SK-N-SH (cell line): ENCODE measurements around the gene COL4A3. TPM values are rescaled to one million over a fixed set of nuclear protein-coding genes. Genes with fewer than 3 reads are reported as not detected.

ENCODE experiments used
- CTCF ChIA-PET: fragments of 300-600, 350-600 bp; formaldehyde crosslinking; extraction: SDS; loops from one replicate; lab custom pipeline; 2021; lab: Yijun Ruan, JAX
- POLR2A ChIA-PET: fragments of 350-600 bp; sonication (Branson Sonifier 250); formaldehyde crosslinking; extraction: SDS; loops from one replicate; lab custom pipeline; 2020; ENCODE audit warnings: antibody characterized with exemption, inconsistent platforms; lab: Yijun Ruan, JAX
- DNase-seq: peaks from one replicate; pipeline ENCODE4 v3.0.0; 2012
- H2AFZ ChIP-seq: fragments of 200-600 bp; sonication (generic); 2 replicates; pipeline ENCODE4 v1.8.1; 2016; ENCODE audit warnings: antibody characterized with exemption, mild to moderate bottlenecking, low read depth
- H3F3A ChIP-seq: fragments of 200-600 bp; sonication (generic); replicated peaks from 2 replicates; pipeline ENCODE3; 2016; ENCODE audit warnings: antibody characterized with exemption, mild to moderate bottlenecking; ENCODE audit not compliant: insufficient read depth
- H3K27ac ChIP-seq, 2 experiments: fragments of 200-500 bp in 1 of 2; fragments of 200-600 bp in 1 of 2; sonication (Bioruptor generic) in 1 of 2; sonication (generic), shearing (Covaris generic) in 1 of 2; 2 replicates each; pipeline versions ENCODE4 v1.5.1 to v1.6.1; 2014 to 2016; ENCODE audit warnings: low read depth in 2 of 2, inconsistent platforms in 1 of 2, low read length in 1 of 2, mild to moderate bottlenecking in 1 of 2, mixed read lengths in 1 of 2
- H3K27me3 ChIP-seq: fragments of 200-600 bp; sonication (generic), shearing (Covaris generic); 2 replicates; pipeline ENCODE4 v1.6.1; 2016; ENCODE audit warnings: mixed run types; ENCODE audit not compliant: insufficient read depth
- H3K36me3 ChIP-seq, 2 experiments: fragments of 200-500 bp in 1 of 2; fragments of 200-600 bp in 1 of 2; sonication (Bioruptor generic) in 1 of 2; sonication (generic) in 1 of 2; replicated peaks in 1 of 2; 2 replicates each; pipeline versions ENCODE3 to v1.5.1; 2014 to 2016; ENCODE audit warnings: low read length in 1 of 2, mild to moderate bottlenecking in 1 of 2; ENCODE audit not compliant: insufficient read depth in 2 of 2, control insufficient read depth in 1 of 2
- H3K4me1 ChIP-seq, 2 experiments: fragments of 200-500 bp in 1 of 2; fragments of 200-600 bp in 1 of 2; sonication (Bioruptor generic) in 1 of 2; sonication (generic), shearing (Covaris generic) in 1 of 2; 2 replicates each; pipeline versions ENCODE4 v1.5.1 to v1.6.1; 2014 to 2016; ENCODE audit warnings: low read depth in 1 of 2, low read length in 1 of 2, mixed run types in 1 of 2; ENCODE audit not compliant: insufficient read depth in 2 of 2, control insufficient read depth in 1 of 2
- H3K4me2 ChIP-seq: fragments of 200-600 bp; sonication (generic), shearing (Covaris generic); 2 replicates; pipeline ENCODE4 v1.6.1; 2017; ENCODE audit warnings: mixed run types
- H3K4me3 ChIP-seq, 2 experiments: fragments of 200-500 bp in 1 of 2; fragments of 200-600 bp in 1 of 2; sonication (Bioruptor generic) in 1 of 2; sonication (generic), shearing (Covaris generic) in 1 of 2; 2 replicates each; pipeline versions ENCODE4 v1.5.1 to v1.8.1; 2014 to 2016; ENCODE audit warnings: low read depth in 2 of 2, inconsistent platforms in 1 of 2, low read length in 1 of 2, mild to moderate bottlenecking in 1 of 2, mixed read lengths in 1 of 2, moderate library complexity in 1 of 2
- H3K79me2 ChIP-seq: fragments of 200-600 bp; sonication (generic); 2 replicates; pipeline ENCODE4 v1.8.1; 2017; ENCODE audit warnings: mild to moderate bottlenecking; ENCODE audit not compliant: insufficient read depth
- H3K9ac ChIP-seq: fragments of 200-600 bp; sonication (generic); 2 replicates; pipeline ENCODE4 v1.6.1; 2017; ENCODE audit warnings: mixed run types
- H3K9me2 ChIP-seq: fragments of 200-600 bp; sonication (generic); 2 replicates; pipeline ENCODE4 v1.6.1; 2017; ENCODE audit warnings: mixed run types
- H3K9me3 ChIP-seq: fragments of 200-600 bp; sonication (generic); 2 replicates; pipeline ENCODE4 v1.6.1; 2017; ENCODE audit warnings: mixed run types, mild to moderate bottlenecking, moderate library complexity
- H4K20me1 ChIP-seq: fragments of 200-600 bp; sonication (generic); 2 replicates; pipeline ENCODE4 v1.6.1; 2017; ENCODE audit warnings: mild to moderate bottlenecking, mixed run types; ENCODE audit not compliant: insufficient read depth
- CHD2 ChIP-seq: fragments of 150-350 bp; IDR thresholded peaks from 2 replicates; pipeline ENCODE4 v1.6.1; 2018; ENCODE audit warnings: low read length; ENCODE audit not compliant: partially characterized antibody
- ELF1 ChIP-seq: IDR thresholded peaks from 2 replicates; pipeline ENCODE4 v1.4.0; 2012
- EP300 ChIP-seq, 2 experiments: IDR thresholded peaks; 2 replicates each; pipeline versions ENCODE4 v1.4.0 to v1.6.1; 2012; ENCODE audit warnings: borderline replicate concordance in 1 of 2, low read depth in 1 of 2, low read length in 1 of 2
- FOSL2 ChIP-seq: IDR thresholded peaks from 2 replicates; pipeline ENCODE4 v1.4.0; 2012; ENCODE audit warnings: low read depth, mild to moderate bottlenecking, moderate library complexity, borderline replicate concordance
- FOXJ3 ChIP-seq: sonication (generic); formaldehyde crosslinking; IDR thresholded peaks from 2 replicates; pipeline ENCODE4 v1.5.1; 2020; ENCODE audit warnings: mild to moderate bottlenecking, missing genetic modification reagents
- MXI1 ChIP-seq: IDR thresholded peaks from 2 replicates; pipeline ENCODE4 v1.6.1; 2012; ENCODE audit warnings: mild to moderate bottlenecking, low read depth, low read length, improper control_type of control experiment
- NFIC ChIP-seq: IDR thresholded peaks from 2 replicates; pipeline ENCODE4 v1.4.0; 2012; ENCODE audit warnings: borderline replicate concordance
- NRF1 ChIP-seq: IDR thresholded peaks from 2 replicates; pipeline ENCODE4 v1.6.1; 2012; ENCODE audit warnings: low read depth, mild to moderate bottlenecking, low read length
- POLR2AphosphoS5 ChIP-seq: IDR thresholded peaks from 2 replicates; pipeline ENCODE4 v1.6.1; 2012; ENCODE audit warnings: low read depth, low read length
- RAD21 ChIP-seq: IDR thresholded peaks from 2 replicates; pipeline ENCODE4 v1.6.1; 2012; ENCODE audit warnings: mild to moderate bottlenecking, low read length
- RXRA ChIP-seq: IDR thresholded peaks from 2 replicates; pipeline ENCODE4 v1.4.0; 2012; ENCODE audit warnings: low read depth, mild to moderate bottlenecking, borderline replicate concordance
- SIN3A ChIP-seq: IDR thresholded peaks from 2 replicates; pipeline ENCODE4 v1.6.1; 2012; ENCODE audit warnings: low read depth, mild to moderate bottlenecking, low read length, moderate library complexity, borderline replicate concordance
- SMC3 ChIP-seq: IDR thresholded peaks from 2 replicates; pipeline ENCODE4 v1.6.1; 2012; ENCODE audit warnings: low read depth, low read length, improper control_type of control experiment
- TAF1 ChIP-seq: IDR thresholded peaks from 2 replicates; pipeline ENCODE4 v1.6.1; 2012; ENCODE audit warnings: low read depth, mild to moderate bottlenecking, low read length, moderate library complexity, borderline replicate concordance
- TCF12 ChIP-seq: IDR thresholded peaks from 2 replicates; pipeline ENCODE4 v1.4.0; 2012
- YY1 ChIP-seq: IDR thresholded peaks from 2 replicates; pipeline ENCODE4 v1.4.0; 2012; ENCODE audit warnings: low read depth, mild to moderate bottlenecking
- WGBS: methylation state at CpG from one replicate; pipeline ENCODE4 v1.1.6; 2017; ENCODE audit warnings: low lambda C conversion rate; 5-methylcytosine and 5-hydroxymethylcytosine counted together
- polyA plus RNA-seq, 3 experiments: library from polyadenylated mRNA; depleted of rRNA; stranded (reverse); fragments of >200 nt; gene quantifications; 2 replicates each; pipeline ENCODE4 v1.2.3, GENCODE V29; 2012
- TF ChIP-seq, protein P1 (sequence below): IDR thresholded peaks from 2 replicates; pipeline ENCODE4 v1.4.0; 2012; ENCODE audit warnings: low read depth, borderline replicate concordance
- TF ChIP-seq, protein P2 (sequence below): fragments of 150-350 bp; IDR thresholded peaks from 2 replicates; pipeline ENCODE4 v1.6.1; 2017; ENCODE audit warnings: antibody characterized with exemption, low read length, low read depth, borderline replicate concordance
- TF ChIP-seq, protein P3 (sequence below): IDR thresholded peaks from 2 replicates; pipeline ENCODE4 v1.6.1; 2012; ENCODE audit warnings: mild to moderate bottlenecking, low read depth, low read length, moderate library complexity
- TF ChIP-seq, protein P4 (sequence below): IDR thresholded peaks from 2 replicates; pipeline ENCODE4 v1.4.0; 2012; ENCODE audit warnings: low read depth, borderline replicate concordance
- TF ChIP-seq, protein P5 (sequence below): IDR thresholded peaks from 2 replicates; pipeline ENCODE4 v1.4.0; 2012; ENCODE audit warnings: low read depth

Gene COL4A3
- polyA plus RNA-seq, 1 of the 3 experiments (the other 2 are of a cell fraction) = not detected

DNA sequence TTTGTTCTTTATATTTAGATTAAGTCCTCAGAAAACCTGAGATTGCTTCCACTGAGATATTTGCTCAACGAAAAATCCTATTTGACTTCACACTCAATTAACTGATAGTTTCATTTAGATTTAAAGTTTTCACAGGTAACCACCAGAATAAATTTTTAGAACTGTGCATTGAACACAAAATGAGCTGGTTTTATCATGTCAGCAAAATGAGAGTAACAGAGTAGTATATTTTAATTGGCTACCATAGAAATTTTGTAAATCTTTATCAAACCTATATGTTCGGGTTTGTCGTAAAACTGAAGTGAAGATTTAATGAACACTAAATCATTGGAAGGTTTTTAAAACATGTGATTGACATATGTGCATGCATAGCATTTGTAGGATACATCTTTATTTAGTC, 127.9 kb downstream of the COL4A3 start:
- no peak overlapping the region for H2AFZ ChIP-seq
- no peak overlapping the region for H3K9ac ChIP-seq
- H3K27ac ChIP-seq = no peak overlapping the region
- POLR2A ChIA-PET = no interaction called here
- CTCF ChIA-PET = interaction anchor here (1.2 kb wide), 1 partner anchor 10 kb away, joined by 3 read pairs; no protein-coding TSS in a partner anchor
- H3K4me1 ChIP-seq = no peaks in the 10 kb centered on the region
- H3K9me3 ChIP-seq = no peaks in the 10 kb centered on the region
- H3K27me3 ChIP-seq = no peaks in the 10 kb centered on the region
- no peaks in the 10 kb centered on the region for H3K79me2 ChIP-seq
- 59% methylated on average over 3 of the region's 3 CpGs for WGBS
- no peak overlapping the region for H3K4me3 ChIP-seq
- no peaks in the 10 kb centered on the region for H4K20me1 ChIP-seq
- no peak overlapping the region for H3K4me2 ChIP-seq
- H3K9me2 ChIP-seq = no peaks in the 10 kb centered on the region
- H3K36me3 ChIP-seq = no peaks in the 10 kb centered on the region
- no peak for DNase-seq
- TF ChIP-seq TCF12 (no peak), EP300 (IDR thresholded peaks at IDR 0.05; ENCODE audit: borderline replicate concordance in 1 of 2, low read depth in 1 of 2, low read length in 1 of 2) (no peak)
- TF ChIP-seq, protein P1, sequence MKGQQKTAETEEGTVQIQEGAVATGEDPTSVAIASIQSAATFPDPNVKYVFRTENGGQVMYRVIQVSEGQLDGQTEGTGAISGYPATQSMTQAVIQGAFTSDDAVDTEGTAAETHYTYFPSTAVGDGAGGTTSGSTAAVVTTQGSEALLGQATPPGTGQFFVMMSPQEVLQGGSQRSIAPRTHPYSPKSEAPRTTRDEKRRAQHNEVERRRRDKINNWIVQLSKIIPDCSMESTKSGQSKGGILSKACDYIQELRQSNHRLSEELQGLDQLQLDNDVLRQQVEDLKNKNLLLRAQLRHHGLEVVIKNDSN = no peak
- H3F3A ChIP-seq = no peaks in the 10 kb centered on the region

DNA sequence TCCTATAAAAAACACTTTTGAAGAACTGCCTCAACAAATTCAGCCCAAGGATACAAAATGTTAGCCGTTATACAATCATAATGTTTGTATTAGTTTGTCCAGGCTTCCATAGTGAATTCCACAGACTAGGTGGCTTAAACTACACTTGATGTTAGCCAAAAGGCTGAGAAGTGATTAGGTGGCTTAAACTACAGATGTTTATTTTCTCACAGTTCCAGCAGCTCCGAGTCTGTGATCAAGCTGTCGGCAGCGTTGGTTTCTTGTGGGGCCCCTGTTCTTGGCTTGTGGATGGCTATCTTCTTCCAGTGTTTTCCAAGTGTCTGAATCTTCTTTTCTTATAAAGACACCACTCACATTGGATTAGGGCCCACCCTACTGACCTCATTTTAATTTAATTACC, 129.1 kb downstream of the COL4A3 start:
- Histone ChIP-seq H3K9me3 (no peaks in the 10 kb centered on the region), H3K9me2 (no peaks in the 10 kb centered on the region), H4K20me1 (no peaks in the 10 kb centered on the region), H3K4me2 (no peak overlapping the region), H3F3A (no peaks in the 10 kb centered on the region), H3K4me3 (no peak overlapping the region), H3K9ac (no peak overlapping the region), H3K36me3 (no peaks in the 10 kb centered on the region), H3K4me1 (no peaks in the 10 kb centered on the region), H2AFZ (no peak overlapping the region), H3K27ac (no peak overlapping the region), H3K79me2 (no peaks in the 10 kb centered on the region), H3K27me3 (no peaks in the 10 kb centered on the region)
- ChIA-PET POLR2A (no interaction called here), CTCF (interaction anchor here (1.1 kb wide), 1 partner anchor 56 kb away, joined by 3 read pairs; no protein-coding TSS in a partner anchor)
- TF ChIP-seq NFIC (no peak), TAF1 (no peak), SIN3A (no peak), FOSL2 (no peak), EP300 (IDR thresholded peaks at IDR 0.05; ENCODE audit: borderline replicate concordance in 1 of 2, low read depth in 1 of 2, low read length in 1 of 2) (no peak), TCF12 (no peak), CHD2 (no peak), YY1 (no peak), MXI1 (no peak), NRF1 (no peak), ELF1 (no peak), RAD21 (no peak), SMC3 (no peak), RXRA (no peak), FOXJ3 (CRISPR knock-in tag) (no peak), POLR2AphosphoS5 (no peak)
- TF ChIP-seq, protein P2, sequence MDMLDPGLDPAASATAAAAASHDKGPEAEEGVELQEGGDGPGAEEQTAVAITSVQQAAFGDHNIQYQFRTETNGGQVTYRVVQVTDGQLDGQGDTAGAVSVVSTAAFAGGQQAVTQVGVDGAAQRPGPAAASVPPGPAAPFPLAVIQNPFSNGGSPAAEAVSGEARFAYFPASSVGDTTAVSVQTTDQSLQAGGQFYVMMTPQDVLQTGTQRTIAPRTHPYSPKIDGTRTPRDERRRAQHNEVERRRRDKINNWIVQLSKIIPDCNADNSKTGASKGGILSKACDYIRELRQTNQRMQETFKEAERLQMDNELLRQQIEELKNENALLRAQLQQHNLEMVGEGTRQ = no peak
- TF ChIP-seq, protein P3, sequence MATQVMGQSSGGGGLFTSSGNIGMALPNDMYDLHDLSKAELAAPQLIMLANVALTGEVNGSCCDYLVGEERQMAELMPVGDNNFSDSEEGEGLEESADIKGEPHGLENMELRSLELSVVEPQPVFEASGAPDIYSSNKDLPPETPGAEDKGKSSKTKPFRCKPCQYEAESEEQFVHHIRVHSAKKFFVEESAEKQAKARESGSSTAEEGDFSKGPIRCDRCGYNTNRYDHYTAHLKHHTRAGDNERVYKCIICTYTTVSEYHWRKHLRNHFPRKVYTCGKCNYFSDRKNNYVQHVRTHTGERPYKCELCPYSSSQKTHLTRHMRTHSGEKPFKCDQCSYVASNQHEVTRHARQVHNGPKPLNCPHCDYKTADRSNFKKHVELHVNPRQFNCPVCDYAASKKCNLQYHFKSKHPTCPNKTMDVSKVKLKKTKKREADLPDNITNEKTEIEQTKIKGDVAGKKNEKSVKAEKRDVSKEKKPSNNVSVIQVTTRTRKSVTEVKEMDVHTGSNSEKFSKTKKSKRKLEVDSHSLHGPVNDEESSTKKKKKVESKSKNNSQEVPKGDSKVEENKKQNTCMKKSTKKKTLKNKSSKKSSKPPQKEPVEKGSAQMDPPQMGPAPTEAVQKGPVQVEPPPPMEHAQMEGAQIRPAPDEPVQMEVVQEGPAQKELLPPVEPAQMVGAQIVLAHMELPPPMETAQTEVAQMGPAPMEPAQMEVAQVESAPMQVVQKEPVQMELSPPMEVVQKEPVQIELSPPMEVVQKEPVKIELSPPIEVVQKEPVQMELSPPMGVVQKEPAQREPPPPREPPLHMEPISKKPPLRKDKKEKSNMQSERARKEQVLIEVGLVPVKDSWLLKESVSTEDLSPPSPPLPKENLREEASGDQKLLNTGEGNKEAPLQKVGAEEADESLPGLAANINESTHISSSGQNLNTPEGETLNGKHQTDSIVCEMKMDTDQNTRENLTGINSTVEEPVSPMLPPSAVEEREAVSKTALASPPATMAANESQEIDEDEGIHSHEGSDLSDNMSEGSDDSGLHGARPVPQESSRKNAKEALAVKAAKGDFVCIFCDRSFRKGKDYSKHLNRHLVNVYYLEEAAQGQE = no peak
- TF ChIP-seq, protein P4, sequence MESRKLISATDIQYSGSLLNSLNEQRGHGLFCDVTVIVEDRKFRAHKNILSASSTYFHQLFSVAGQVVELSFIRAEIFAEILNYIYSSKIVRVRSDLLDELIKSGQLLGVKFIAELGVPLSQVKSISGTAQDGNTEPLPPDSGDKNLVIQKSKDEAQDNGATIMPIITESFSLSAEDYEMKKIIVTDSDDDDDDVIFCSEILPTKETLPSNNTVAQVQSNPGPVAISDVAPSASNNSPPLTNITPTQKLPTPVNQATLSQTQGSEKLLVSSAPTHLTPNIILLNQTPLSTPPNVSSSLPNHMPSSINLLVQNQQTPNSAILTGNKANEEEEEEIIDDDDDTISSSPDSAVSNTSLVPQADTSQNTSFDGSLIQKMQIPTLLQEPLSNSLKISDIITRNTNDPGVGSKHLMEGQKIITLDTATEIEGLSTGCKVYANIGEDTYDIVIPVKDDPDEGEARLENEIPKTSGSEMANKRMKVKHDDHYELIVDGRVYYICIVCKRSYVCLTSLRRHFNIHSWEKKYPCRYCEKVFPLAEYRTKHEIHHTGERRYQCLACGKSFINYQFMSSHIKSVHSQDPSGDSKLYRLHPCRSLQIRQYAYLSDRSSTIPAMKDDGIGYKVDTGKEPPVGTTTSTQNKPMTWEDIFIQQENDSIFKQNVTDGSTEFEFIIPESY = no peak
- TF ChIP-seq, protein P5, sequence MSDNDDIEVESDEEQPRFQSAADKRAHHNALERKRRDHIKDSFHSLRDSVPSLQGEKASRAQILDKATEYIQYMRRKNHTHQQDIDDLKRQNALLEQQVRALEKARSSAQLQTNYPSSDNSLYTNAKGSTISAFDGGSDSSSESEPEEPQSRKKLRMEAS = no peak
- no peak for DNase-seq
- WGBS = 69% methylated on average over 4 of the region's 4 CpGs
